Epithelial cell of esophagus (primary cell): ENCODE data around the gene SRGAP2.
"Not testable (repeated sequence)": the region's sequence is repeated elsewhere in the genome, so short reads cannot be mapped to it uniquely, and the experiment has no call there.

Experiments used
- DNase-seq: peaks from one replicate; pipeline ENCODE4 v3.0.0; 2010; ENCODE audit warnings: low read depth
- H3K4me3 ChIP-seq: 2 replicates; pipeline ENCODE4 v1.5.1; 2011; ENCODE audit warnings: mild to moderate bottlenecking, low read length, control low read depth

Gene SRGAP2

GRCh38 chr1:206202789-206203363 lies 465 bp upstream of the SRGAP2 start, which contains the start of gene FAM72A:
FAM72A (minus strand) TSS chr1:206202839; CDS start chr1:206202025, 814 bp downstream.
- peak; percentile 100 for DNase-seq
- peak within 1 kb of the TSS; percentile 43 for H3K4me3 ChIP-seq

GRCh38 chr1:206204159-206204511 lies 794 bp downstream of the SRGAP2 start:
- DNase-seq, result not testable (repeated sequence)
- peak overlapping the region; percentile 36 for H3K4me3 ChIP-seq

GRCh38 chr1:206204871-206205270 lies 1.5 kb downstream of the SRGAP2 start:
- peak overlapping the region; percentile 26 for H3K4me3 ChIP-seq

GRCh38 chr1:206205569-206205968 lies 2.2 kb downstream of the SRGAP2 start:
- not testable (repeated sequence) for DNase-seq, H3K4me3 ChIP-seq

More at GRCh38 chr1:206204871-206205270, 1.5 kb downstream of the SRGAP2 start:
- peak; percentile 3 for DNase-seq

GRCh38 chr1:206210802-206211201 lies 7.5 kb downstream of the SRGAP2 start:
- not testable (repeated sequence) for H3K4me3 ChIP-seq, DNase-seq

GRCh38 chr1:206215600-206216392 lies 12.5 kb downstream of the SRGAP2 start:
- not testable (repeated sequence) for H3K4me3 ChIP-seq, DNase-seq

GRCh38 chr1:206218285-206218684 lies 14.9 kb downstream of the SRGAP2 start:
- not testable (repeated sequence) for H3K4me3 ChIP-seq, DNase-seq

- not testable (repeated sequence) for DNase-seq, H3K4me3 ChIP-seq
These were observed 15.4 kb downstream of the SRGAP2 start for GRCh38 chr1:206218765-206219164.

- not testable (repeated sequence) for H3K4me3 ChIP-seq, DNase-seq
These were observed 16.4 kb downstream of the SRGAP2 start for GRCh38 chr1:206219514-206220331.

GRCh38 chr1:206220332-206221000 lies 17.1 kb downstream of the SRGAP2 start:
- not testable (repeated sequence) for H3K4me3 ChIP-seq, DNase-seq

- DNase-seq, H3K4me3 ChIP-seq: not testable (repeated sequence)
These were observed 18.2 kb downstream of the SRGAP2 start for GRCh38 chr1:206221585-206221984.

GRCh38 chr1:206224190-206224776 lies 20.9 kb downstream of the SRGAP2 start:
- H3K4me3 ChIP-seq, DNase-seq: not testable (repeated sequence)

GRCh38 chr1:206225386-206225785 lies 22.0 kb downstream of the SRGAP2 start:
- not testable (repeated sequence) for H3K4me3 ChIP-seq, DNase-seq

- not testable (repeated sequence) for H3K4me3 ChIP-seq
These were observed 23.5 kb downstream of the SRGAP2 start for GRCh38 chr1:206226886-206227285.

GRCh38 chr1:206229286-206229685 lies 25.9 kb downstream of the SRGAP2 start:
- not testable (repeated sequence) for DNase-seq, H3K4me3 ChIP-seq

More at GRCh38 chr1:206226886-206227285, 23.5 kb downstream of the SRGAP2 start:
- not testable (repeated sequence) for DNase-seq

GRCh38 chr1:206231989-206232388 lies 28.6 kb downstream of the SRGAP2 start:
- DNase-seq, H3K4me3 ChIP-seq: not testable (repeated sequence)

- H3K4me3 ChIP-seq, DNase-seq: not testable (repeated sequence)
These were observed 29.8 kb downstream of the SRGAP2 start for GRCh38 chr1:206232970-206233645.

- DNase-seq, H3K4me3 ChIP-seq: not testable (repeated sequence)
These were observed 31.0 kb downstream of the SRGAP2 start for GRCh38 chr1:206234189-206234916.
